OCI-LY3 (cell line): ENCODE results near the gene SULT2B1.

Experiments
- H2AFZ ChIP-seq: fragments of 200-600, 300-600 bp; shearing (Covaris generic); 2 replicates; pipeline ENCODE4 v1.6.0; 2014; ENCODE audit warnings: antibody characterized with exemption, low read depth, low read length
- H3K27ac ChIP-seq: fragments of 200-600, 300-600 bp; sonication (generic); 2 replicates; pipeline ENCODE4 v1.5.1; 2014; ENCODE audit warnings: mild to moderate bottlenecking, low read length, moderate library complexity, mixed read lengths
- H3K27me3 ChIP-seq: fragments of 200-600, 300-600 bp; sonication (generic); 2 replicates; pipeline ENCODE4 v1.6.1; 2014; ENCODE audit warnings: low read depth, low read length, mixed read lengths
- H3K36me3 ChIP-seq: fragments of 200-600, 300-600 bp; sonication (generic); replicated peaks from 2 replicates; pipeline ENCODE3; 2014; ENCODE audit warnings: low read depth, low read length, mixed read lengths
- H3K4me1 ChIP-seq: fragments of 300-600, 200-600 bp; sonication (generic); 2 replicates; pipeline ENCODE4 v1.6.1; 2014; ENCODE audit warnings: low read length, mixed read lengths
- H3K4me2 ChIP-seq: fragments of 200-600, 300-600 bp; sonication (generic); 2 replicates; pipeline ENCODE4 v1.6.1; 2014; ENCODE audit warnings: low read length, mixed read lengths
- H3K4me3 ChIP-seq: fragments of 300-600, 200-600 bp; sonication (generic); 2 replicates; pipeline ENCODE4 v1.5.1; 2014; ENCODE audit warnings: antibody characterized with exemption, mild to moderate bottlenecking, low read length, moderate library complexity
- H3K79me2 ChIP-seq: fragments of 300-600, 200-600 bp; shearing (Covaris generic); 2 replicates; pipeline ENCODE4 v1.6.1; 2014; ENCODE audit warnings: mild to moderate bottlenecking, low read length, mixed read lengths
- H3K9ac ChIP-seq: fragments of 300-600, 200-600 bp; shearing (Covaris generic); 2 replicates; pipeline ENCODE4 v1.6.0; 2014; ENCODE audit warnings: mild to moderate bottlenecking, low read length, moderate library complexity
- H3K9me3 ChIP-seq: fragments of 200-600, 300-600 bp; shearing (Covaris generic); 2 replicates; pipeline ENCODE4 v1.6.1; 2014; ENCODE audit warnings: low read length, mixed read lengths; ENCODE audit not compliant: insufficient read depth
- H4K20me1 ChIP-seq: fragments of 200-600, 300-600 bp; sonication (generic); 2 replicates; pipeline ENCODE4 v1.6.1; 2016; ENCODE audit warnings: low read length, mixed read lengths; ENCODE audit not compliant: insufficient read depth
- CTCF ChIP-seq: fragments of 200-600, 300-600 bp; sonication (generic); IDR thresholded peaks from 2 replicates; pipeline ENCODE4 v1.5.1; 2014; ENCODE audit warnings: antibody characterized with exemption, low read length, low read depth
- EZH2phosphoT487 ChIP-seq: fragments of 200-600 bp; shearing (Covaris generic); IDR thresholded peaks from 2 replicates; pipeline ENCODE4 v1.6.1; 2018; ENCODE audit warnings: antibody characterized with exemption, mixed run types, low read depth

Gene SULT2B1

GRCh38 chr19:48648134-48648533 lies 96.2 kb downstream of the SULT2B1 start:
- no peaks in the 10 kb centered on the region for H3K9me3 ChIP-seq
- no peaks in the 10 kb centered on the region for H4K20me1 ChIP-seq
- no peak overlapping the region for H3K4me3 ChIP-seq
- H3K27ac ChIP-seq, result no peak overlapping the region
- peaks cover 8% of the 10 kb centered on the region for H3K4me1 ChIP-seq
- no peaks in the 10 kb centered on the region for H3K79me2 ChIP-seq
- H3K9ac ChIP-seq, result no peak overlapping the region
- TF ChIP-seq EZH2phosphoT487, result no peak
- no peak for TF ChIP-seq CTCF
- H3K4me2 ChIP-seq, result no peak overlapping the region
- no peak overlapping the region for H2AFZ ChIP-seq
- no peaks in the 10 kb centered on the region for H3K36me3 ChIP-seq
- H3K27me3 ChIP-seq, result 0 out of 2 replicates have a peak, but pooled peaks cover 4% of the 10 kb centered on the region
